ENCODE results near the gene ARID5B.

ARID5B gene

GRCh38 chr10:61981460-61981859 lies 80.0 kb downstream of the ARID5B start:
- FAIRE-seq (no peak), DNase-seq (ENCODE audit: extremely low spot score, insufficient read length, low read depth) (no peak)

GRCh38 chr10:61983255-61983654 lies 81.8 kb downstream of the ARID5B start:
- DNase-seq (ENCODE audit: extremely low spot score, insufficient read length, low read depth) = no peak

GRCh38 chr10:61984803-61985418 lies 83.4 kb downstream of the ARID5B start:
- DNase-seq (ENCODE audit: extremely low spot score, insufficient read length, low read depth) (no peak), FAIRE-seq (no peak)

More at GRCh38 chr10:61983255-61983654, 81.8 kb downstream of the ARID5B start:
- no peak for FAIRE-seq

- DNase-seq (ENCODE audit: extremely low spot score, insufficient read length, low read depth) (no peak), FAIRE-seq (no peak)
Measured at GRCh38 chr10:61985715-61986114, 84.2 kb downstream of the ARID5B start.

GRCh38 chr10:61986382-61986781 lies 84.9 kb downstream of the ARID5B start:
- DNase-seq (ENCODE audit: extremely low spot score, insufficient read length, low read depth) (no peak), FAIRE-seq (no peak)

GRCh38 chr10:61986788-61987492 lies 85.4 kb downstream of the ARID5B start:
- FAIRE-seq (peak; percentile 70), DNase-seq (ENCODE audit: extremely low spot score, insufficient read length, low read depth) (no peak)

- FAIRE-seq (no peak), DNase-seq (ENCODE audit: extremely low spot score, insufficient read length, low read depth) (no peak)
Measured at GRCh38 chr10:61987537-61987936, 86.0 kb downstream of the ARID5B start.

- FAIRE-seq (peak; percentile 99), DNase-seq (ENCODE audit: extremely low spot score, insufficient read length, low read depth) (peak; percentile 49)
Measured at GRCh38 chr10:61987951-61988379, 86.5 kb downstream of the ARID5B start.

GRCh38 chr10:61989995-61990760 lies 88.7 kb downstream of the ARID5B start:
- DNase-seq (ENCODE audit: extremely low spot score, insufficient read length, low read depth) = no peak
- no peak for FAIRE-seq

GRCh38 chr10:61990761-61991135 lies 89.2 kb downstream of the ARID5B start:
- FAIRE-seq = no peak
- no peak for DNase-seq (ENCODE audit: extremely low spot score, insufficient read length, low read depth)

- no peak for DNase-seq (ENCODE audit: extremely low spot score, insufficient read length, low read depth)
- FAIRE-seq = no peak
Measured at GRCh38 chr10:61991166-61991565, 89.7 kb downstream of the ARID5B start.

- no peak for FAIRE-seq
- DNase-seq (ENCODE audit: extremely low spot score, insufficient read length, low read depth) = no peak
Measured at GRCh38 chr10:61992059-61992460, 90.6 kb downstream of the ARID5B start.

GRCh38 chr10:61992671-61993668 lies 91.5 kb downstream of the ARID5B start:
- FAIRE-seq = peak; percentile 51
- DNase-seq (ENCODE audit: extremely low spot score, insufficient read length, low read depth) = no peak

- DNase-seq (ENCODE audit: extremely low spot score, insufficient read length, low read depth) (no peak), FAIRE-seq (no peak)
Measured at GRCh38 chr10:61993711-61994401, 92.4 kb downstream of the ARID5B start.

GRCh38 chr10:61994405-61995219 lies 93.1 kb downstream of the ARID5B start:
- no peak for FAIRE-seq
- no peak for DNase-seq (ENCODE audit: extremely low spot score, insufficient read length, low read depth)

GRCh38 chr10:61995220-61995503 lies 93.7 kb downstream of the ARID5B start:
- FAIRE-seq = no peak
- no peak for DNase-seq (ENCODE audit: extremely low spot score, insufficient read length, low read depth)

GRCh38 chr10:61998937-61999336 lies 97.4 kb downstream of the ARID5B start:
- DNase-seq (ENCODE audit: extremely low spot score, insufficient read length, low read depth) = no peak
- FAIRE-seq = peak; percentile 74

- DNase-seq (ENCODE audit: extremely low spot score, insufficient read length, low read depth) = peak; percentile 43
- FAIRE-seq = peak; percentile 97
Measured at GRCh38 chr10:62000037-62000603, 98.6 kb downstream of the ARID5B start.
